ENCODE data around the gene ARL16.

The ARL16 gene

DNA sequence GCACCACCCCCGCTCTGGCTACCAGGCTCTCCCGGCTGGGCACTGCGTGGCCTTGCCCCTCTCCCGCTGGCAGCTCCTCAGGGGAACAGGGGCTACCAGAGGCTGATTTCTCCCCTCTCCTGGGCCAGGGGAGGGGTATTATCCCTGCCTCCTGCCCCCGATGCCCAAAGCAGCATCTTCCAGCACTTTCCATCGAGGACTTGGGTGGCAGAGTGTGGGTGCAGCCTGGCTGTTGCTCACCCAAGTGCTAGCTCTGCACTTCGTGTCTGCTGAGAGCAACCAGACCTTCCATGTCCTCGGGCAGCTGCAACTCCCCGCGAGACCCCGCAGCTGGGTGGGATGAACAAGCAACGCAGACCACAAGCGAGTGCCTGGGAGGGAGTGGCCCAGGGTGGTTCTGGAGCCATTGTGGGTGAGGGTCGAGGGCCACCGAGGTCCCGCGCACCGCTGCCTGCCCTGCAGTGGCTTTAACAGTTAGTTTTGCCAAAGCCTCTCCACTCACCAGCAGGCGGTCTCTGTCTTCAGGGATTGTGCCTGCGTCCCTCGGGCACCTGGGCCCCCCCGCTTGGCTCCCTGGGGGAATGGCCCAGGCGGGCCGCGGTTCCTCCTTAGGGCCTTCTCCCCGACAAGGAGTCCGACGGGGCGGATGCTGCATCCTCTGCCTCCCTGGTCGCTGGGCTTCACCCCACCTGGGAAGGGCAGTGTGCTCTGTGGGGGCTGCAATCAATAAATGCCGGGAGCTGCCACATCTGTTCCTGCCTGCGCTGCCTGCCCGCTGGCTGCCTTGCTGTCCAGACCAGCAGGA, 36.9 kb upstream of the ARL16 start:
- H3K27ac ChIP-seq = peak overlapping the region; percentile 83

GRCh38 chr17:81719410-81720266, 36.0 kb upstream of the ARL16 start:
- TF ChIP-seq ZFX (IDR thresholded peaks at IDR 0.05) (no peak), CTCF (conservative IDR thresholded peaks at IDR 0.05) (no peak)
- peak overlapping the region; percentile 83; the same call in 1 of the 2 replicates for H3K27ac ChIP-seq

More for the DNA sequence above, 36.9 kb upstream of the ARL16 start:
- no peak for TF ChIP-seq ZFX (IDR thresholded peaks at IDR 0.05)
- TF ChIP-seq CTCF (conservative IDR thresholded peaks at IDR 0.05) = no peak

- TF ChIP-seq CTCF (conservative IDR thresholded peaks at IDR 0.05) (no peak), ZFX (IDR thresholded peaks at IDR 0.05) (no peak)
- H3K27ac ChIP-seq = no peak overlapping the region
These were observed 34.1 kb upstream of the ARL16 start for GRCh38 chr17:81717766-81718089.

GRCh38 chr17:81717049-81717765, 33.6 kb upstream of the ARL16 start:
- no peak overlapping the region for H3K27ac ChIP-seq

DNA sequence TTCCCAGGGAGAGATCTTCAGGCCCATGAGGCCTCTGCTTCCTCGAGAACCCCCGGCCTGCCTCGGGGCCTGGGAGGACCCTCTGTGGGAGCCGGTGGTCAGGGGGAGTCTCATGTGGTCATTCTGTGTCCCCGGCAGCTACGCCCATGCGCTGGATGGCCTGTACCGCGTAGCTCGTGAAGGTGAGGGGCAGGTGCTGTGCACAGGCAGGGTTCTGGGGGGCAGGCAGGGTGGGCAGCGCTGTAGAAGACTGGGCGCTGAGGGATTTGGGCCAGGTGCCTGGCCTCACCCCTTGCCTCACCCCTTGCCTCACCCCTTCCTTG, 33.0 kb upstream of the ARL16 start:
- TF ChIP-seq ZFX (IDR thresholded peaks at IDR 0.05) (no peak), CTCF (conservative IDR thresholded peaks at IDR 0.05) (no peak)
- H3K27ac ChIP-seq = no peak overlapping the region

More at GRCh38 chr17:81717049-81717765, 33.6 kb upstream of the ARL16 start:
- TF ChIP-seq ZFX (IDR thresholded peaks at IDR 0.05) (no peak), CTCF (conservative IDR thresholded peaks at IDR 0.05) (no peak)

DNA sequence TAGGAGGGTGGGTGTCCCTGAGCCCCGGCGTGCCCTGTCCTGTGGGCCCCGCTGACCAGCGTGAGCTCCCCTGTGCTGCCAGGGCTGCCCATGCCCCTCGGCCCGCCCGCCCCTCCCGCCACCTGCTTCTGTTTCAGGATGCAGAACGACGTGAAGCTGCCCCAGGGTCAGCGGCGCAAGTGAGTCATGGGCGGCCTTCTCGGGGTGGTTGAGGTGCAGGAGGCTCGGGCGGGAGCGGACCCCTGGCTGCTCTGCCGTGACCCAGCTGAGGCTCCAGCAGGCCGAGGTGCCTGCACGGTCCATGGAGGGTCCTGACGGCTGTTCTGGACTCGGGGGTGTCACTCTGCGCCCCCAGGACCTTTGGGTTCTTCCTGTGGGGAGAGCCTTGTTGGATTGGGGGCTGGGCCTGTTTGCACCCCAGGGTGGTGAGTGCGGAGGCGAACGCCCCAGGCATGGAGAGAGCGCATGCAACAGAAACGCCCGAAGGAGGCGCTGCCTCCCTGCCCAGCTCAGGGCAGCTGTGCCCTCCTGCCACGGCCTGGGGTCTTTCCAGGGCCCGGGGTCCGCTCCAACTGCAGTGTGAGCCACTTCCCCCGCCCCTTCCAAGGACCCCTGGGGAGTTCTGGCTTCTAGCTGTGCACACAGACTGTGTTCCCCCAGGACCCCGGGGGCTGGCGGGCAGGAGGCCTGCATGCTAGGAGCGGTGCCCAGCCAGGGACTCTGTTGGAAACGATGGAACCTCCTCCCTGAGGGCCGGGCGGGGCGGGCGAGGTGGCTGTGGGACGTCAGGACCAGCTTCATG, 32.5 kb upstream of the ARL16 start:
- H3K27ac ChIP-seq = no peak overlapping the region
- no peak for TF ChIP-seq ZFX (IDR thresholded peaks at IDR 0.05)
- TF ChIP-seq CTCF (conservative IDR thresholded peaks at IDR 0.05) = no peak

All from C4-2B (cell line).